Nephron (organoid): ENCODE results near the gene CCDC83.
A peak's percentile ranks its signal among the peaks of the same experiment; 100 is the strongest.

Source experiments
- H3K27ac Mint-ChIP-seq, 3 experiments: 2 replicates each; pipeline ENCODE4 v1.8.0; 2020; ENCODE audit warnings: mixed read lengths in 3 of 3, mild to moderate bottlenecking in 2 of 3, moderate library complexity in 1 of 3
- H3K27me3 Mint-ChIP-seq: 2 replicates; pipeline ENCODE4 v1.8.0; 2021; ENCODE audit warnings: low read depth, mild to moderate bottlenecking, moderate library complexity, mixed read lengths
- H3K36me3 Mint-ChIP-seq: 2 replicates; pipeline ENCODE4 v1.8.0; 2020; ENCODE audit warnings: low read depth, mixed read lengths
- H3K4me1 Mint-ChIP-seq: 2 replicates; pipeline ENCODE4 v1.8.0; 2020; ENCODE audit warnings: mixed read lengths
- H3K4me3 Mint-ChIP-seq, 3 experiments: 2 replicates each; pipeline ENCODE4 v1.8.0; 2020; ENCODE audit warnings: mild to moderate bottlenecking in 3 of 3, mixed read lengths in 3 of 3, moderate library complexity in 2 of 3
- H3K9me3 Mint-ChIP-seq: 2 replicates; pipeline ENCODE4 v1.8.0; 2020; ENCODE audit warnings: mixed read lengths
- TF ChIP-seq, protein P1 (sequence below), 3 experiments: fragments of 200-600 bp; sonication (generic); IDR thresholded peaks; one replicate each; pipeline ENCODE4 v1.5.0; 2021; ENCODE audit warnings: antibody characterized with exemption in 3 of 3; ENCODE audit not compliant: unreplicated experiment in 3 of 3

Gene CCDC83

GRCh38 chr11:85945296-85945695, 90.1 kb downstream of the CCDC83 start:
- TF ChIP-seq, protein P1, sequence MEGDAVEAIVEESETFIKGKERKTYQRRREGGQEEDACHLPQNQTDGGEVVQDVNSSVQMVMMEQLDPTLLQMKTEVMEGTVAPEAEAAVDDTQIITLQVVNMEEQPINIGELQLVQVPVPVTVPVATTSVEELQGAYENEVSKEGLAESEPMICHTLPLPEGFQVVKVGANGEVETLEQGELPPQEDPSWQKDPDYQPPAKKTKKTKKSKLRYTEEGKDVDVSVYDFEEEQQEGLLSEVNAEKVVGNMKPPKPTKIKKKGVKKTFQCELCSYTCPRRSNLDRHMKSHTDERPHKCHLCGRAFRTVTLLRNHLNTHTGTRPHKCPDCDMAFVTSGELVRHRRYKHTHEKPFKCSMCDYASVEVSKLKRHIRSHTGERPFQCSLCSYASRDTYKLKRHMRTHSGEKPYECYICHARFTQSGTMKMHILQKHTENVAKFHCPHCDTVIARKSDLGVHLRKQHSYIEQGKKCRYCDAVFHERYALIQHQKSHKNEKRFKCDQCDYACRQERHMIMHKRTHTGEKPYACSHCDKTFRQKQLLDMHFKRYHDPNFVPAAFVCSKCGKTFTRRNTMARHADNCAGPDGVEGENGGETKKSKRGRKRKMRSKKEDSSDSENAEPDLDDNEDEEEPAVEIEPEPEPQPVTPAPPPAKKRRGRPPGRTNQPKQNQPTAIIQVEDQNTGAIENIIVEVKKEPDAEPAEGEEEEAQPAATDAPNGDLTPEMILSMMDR (IDR thresholded peaks at IDR 0.05; ENCODE audit: unreplicated experiment in 3 of 3), result no peak
- Mint-ChIP-seq H3K9me3 (peaks cover 12% of the 10 kb centered on the region), H3K27me3 (no peaks in the 10 kb centered on the region), H3K27ac (no peak overlapping the region), H3K4me1 (peaks cover 10% of the 10 kb centered on the region), H3K36me3 (peaks cover 7% of the 10 kb centered on the region), H3K4me3 (no peak overlapping the region)

DNA sequence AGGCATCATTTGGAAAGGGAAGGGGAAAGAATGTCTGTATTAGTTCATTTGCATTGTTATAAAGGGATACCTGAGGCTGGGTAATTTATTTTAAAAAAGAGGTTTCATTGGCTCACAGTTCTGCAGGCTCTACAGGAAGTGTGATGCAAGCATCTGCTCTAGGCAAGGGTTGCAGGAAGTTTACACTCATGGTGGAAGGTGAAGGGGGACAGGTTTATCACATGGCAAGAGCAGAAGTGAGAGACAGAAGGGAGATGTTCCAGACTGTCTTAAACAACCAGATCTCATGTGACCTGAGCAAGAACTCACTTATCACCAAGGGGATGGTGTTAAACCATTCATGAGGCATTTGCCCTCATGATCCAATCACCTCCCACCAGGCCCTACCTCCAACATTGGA, 90.6 kb downstream of the CCDC83 start:
- H3K36me3 Mint-ChIP-seq, result peaks cover 7% of the 10 kb centered on the region
- TF ChIP-seq, protein P1 (IDR thresholded peaks at IDR 0.05; ENCODE audit: unreplicated experiment in 3 of 3), result no peak
- no peak overlapping the region for H3K4me3 Mint-ChIP-seq
- peaks cover 10% of the 10 kb centered on the region for H3K4me1 Mint-ChIP-seq
- H3K9me3 Mint-ChIP-seq, result peaks cover 12% of the 10 kb centered on the region
- H3K27ac Mint-ChIP-seq, result no peak overlapping the region
- H3K27me3 Mint-ChIP-seq, result no peaks in the 10 kb centered on the region

DNA sequence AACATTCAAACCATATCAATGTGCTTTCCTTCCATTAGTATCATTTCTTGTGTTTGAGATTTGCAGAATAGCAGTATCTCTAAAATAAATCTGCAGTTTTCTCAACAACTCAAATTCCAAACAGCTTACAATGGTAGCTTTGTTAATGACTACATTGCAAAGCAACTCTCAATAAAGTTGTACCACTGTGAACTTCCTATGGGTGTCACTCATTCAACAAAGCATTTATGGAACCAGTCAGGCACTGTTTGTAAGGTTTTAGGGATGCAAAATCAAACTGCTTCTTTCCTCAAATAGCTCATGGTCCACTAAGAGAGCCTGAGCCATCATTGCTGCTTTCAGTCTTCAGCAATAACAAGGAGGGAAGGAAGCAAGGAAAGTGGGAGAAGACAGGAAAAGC, 91.0 kb downstream of the CCDC83 start:
- TF ChIP-seq, protein P1 (IDR thresholded peaks at IDR 0.05; ENCODE audit: unreplicated experiment in 3 of 3), result no peak
- Mint-ChIP-seq H3K27ac (no peak overlapping the region), H3K4me1 (peaks cover 10% of the 10 kb centered on the region), H3K9me3 (peaks cover 12% of the 10 kb centered on the region), H3K27me3 (no peaks in the 10 kb centered on the region), H3K36me3 (peaks cover 7% of the 10 kb centered on the region), H3K4me3 (no peak overlapping the region)

DNA sequence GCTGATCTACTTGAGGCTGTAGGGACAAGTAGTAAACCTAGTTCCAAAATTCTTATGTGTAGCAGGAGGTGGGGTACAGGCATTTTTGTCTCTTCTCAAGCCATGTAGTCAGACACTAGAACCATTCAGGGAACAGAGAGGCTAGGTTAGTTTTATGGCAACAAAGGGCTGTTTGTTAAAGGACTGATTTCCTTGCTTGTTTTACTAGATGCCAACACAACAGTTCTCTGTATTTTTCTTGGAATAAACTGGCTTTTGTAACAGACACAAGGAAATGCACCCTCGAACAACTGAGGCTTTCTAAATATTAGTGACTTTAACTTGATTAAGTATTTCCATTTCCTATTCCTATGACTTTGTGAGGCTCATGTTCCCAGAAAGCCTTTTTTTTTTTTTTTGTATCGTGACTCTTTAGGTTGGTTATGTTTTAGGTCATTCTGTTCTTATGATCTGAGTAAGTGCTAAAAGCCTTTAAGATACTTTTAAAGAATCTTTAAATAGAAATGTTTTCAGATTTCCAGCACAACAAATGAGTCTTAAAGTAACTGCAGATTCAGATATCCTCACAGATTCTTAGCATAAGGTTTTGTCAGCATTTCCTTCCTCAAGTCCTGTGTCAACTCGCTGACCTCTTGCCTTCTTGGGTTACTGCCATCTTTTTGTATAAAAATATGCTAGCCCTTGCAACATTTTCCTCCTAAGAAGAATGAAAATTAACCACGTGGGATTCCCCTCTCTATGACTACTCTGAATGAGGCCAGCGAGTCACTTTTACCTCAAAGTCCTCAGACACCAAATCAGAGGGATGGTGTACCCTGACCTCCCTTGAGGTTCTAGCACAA, 92.5 kb downstream of the CCDC83 start:
- Mint-ChIP-seq H3K27ac (peak overlapping the region; percentile 19 to 77 (median 51)), H3K9me3 (peaks cover 12% of the 10 kb centered on the region), H3K36me3 (peaks cover 12% of the 10 kb centered on the region), H3K27me3 (no peaks in the 10 kb centered on the region), H3K4me1 (peaks cover 10% of the 10 kb centered on the region), H3K4me3 (no peak overlapping the region)
- TF ChIP-seq, protein P1 (IDR thresholded peaks at IDR 0.05; ENCODE audit: unreplicated experiment in 3 of 3), result no peak

DNA sequence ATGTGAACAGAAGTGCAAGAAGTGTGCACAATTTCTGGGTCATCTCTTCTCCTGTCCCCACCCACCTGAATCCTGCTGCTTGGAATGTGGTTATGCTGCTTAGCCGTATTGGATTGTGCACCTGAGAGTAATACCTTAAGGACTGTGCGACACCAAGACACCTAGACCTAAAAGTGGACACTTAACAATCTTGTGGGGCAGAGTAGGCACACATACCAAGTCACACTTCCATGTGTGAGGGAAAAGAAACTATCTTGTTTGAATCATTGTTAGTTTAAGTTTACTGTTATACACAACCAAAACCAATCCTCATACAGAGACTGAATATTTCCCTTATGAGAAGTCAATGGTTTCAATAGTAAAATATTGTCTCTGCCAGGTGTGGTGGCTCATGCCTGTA, 93.7 kb downstream of the CCDC83 start:
- Mint-ChIP-seq H3K27ac (peak overlapping the region in 1 of 3 experiments; percentile 77), H3K36me3 (peaks cover 23% of the 10 kb centered on the region), H3K9me3 (peaks cover 19% of the 10 kb centered on the region), H3K4me1 (peaks cover 10% of the 10 kb centered on the region), H3K27me3 (no peaks in the 10 kb centered on the region), H3K4me3 (no peak overlapping the region)
- TF ChIP-seq, protein P1 (IDR thresholded peaks at IDR 0.05; ENCODE audit: unreplicated experiment in 3 of 3), result no peak

DNA sequence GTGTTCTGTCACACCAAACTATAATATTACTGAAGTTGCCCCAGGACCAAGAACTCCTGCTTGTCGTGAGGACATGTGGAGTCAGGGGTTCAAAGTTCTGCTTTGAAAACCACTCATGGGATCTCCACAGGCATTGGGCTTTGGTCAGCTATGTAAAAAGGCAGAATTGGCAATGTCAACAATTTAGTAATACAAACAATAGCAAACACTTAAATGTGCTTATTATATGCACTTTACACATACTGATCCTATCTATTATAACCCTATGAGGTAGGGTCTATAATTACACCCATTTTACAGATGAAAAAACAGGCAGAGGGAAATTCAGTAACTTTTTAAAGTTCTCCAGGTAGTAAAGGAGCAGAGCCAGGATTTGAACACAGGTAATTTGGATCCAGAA, 94.6 kb downstream of the CCDC83 start:
- Mint-ChIP-seq H3K27me3 (no peaks in the 10 kb centered on the region), H3K36me3 (peaks cover 30% of the 10 kb centered on the region), H3K9me3 (peaks cover 21% of the 10 kb centered on the region), H3K27ac (no peak overlapping the region), H3K4me1 (peaks cover 17% of the 10 kb centered on the region), H3K4me3 (no peak overlapping the region)
- TF ChIP-seq, protein P1 (IDR thresholded peaks at IDR 0.05; ENCODE audit: unreplicated experiment in 3 of 3), result no peak
